H1 (cell line): Measurements from ENCODE around the gene MYOCOS. TPM values are rescaled to one million over a fixed set of nuclear protein-coding genes. Genes with fewer than 3 reads are reported as not detected.

Source experiments
- CTCF ChIA-PET: fragments of 300-600 bp; sonication (Branson Sonifier 250); formaldehyde crosslinking; loops from one replicate; lab custom pipeline; 2021; ENCODE audit not compliant: partially characterized antibody; lab: Charles Lee
- POLR2A ChIA-PET: fragments of 300-600 bp; sonication (Branson Sonifier 250); formaldehyde crosslinking; loops from one replicate; lab custom pipeline; 2021; ENCODE audit warnings: inconsistent platforms; ENCODE audit not compliant: partially characterized antibody; lab: Charles Lee
- DNase-seq, 2 experiments: peaks; one replicate each; pipeline versions ENCODE4 v3.0.0 to v3.0.0-alpha.2; 2010 to 2022; ENCODE audit warnings: low spot score in 2 of 2, low read depth in 1 of 2, mixed read lengths in 1 of 2
- FAIRE-seq: peaks from 2 replicates; lab custom pipeline; 2011; peaks lifted over from hg19 to GRCh38; lab: Jason Lieb, UNC
- H2AFZ ChIP-seq: 2 replicates; pipeline ENCODE4 v1.8.1; 2012; ENCODE audit warnings: low read length, inconsistent platforms
- H2AK5ac ChIP-seq: 2 replicates; pipeline ENCODE4 v1.6.1; 2013; ENCODE audit warnings: low read depth, low read length
- H2BK120ac ChIP-seq: replicated peaks from 2 replicates; pipeline ENCODE3; 2013; ENCODE audit warnings: low read depth, low read length, inconsistent platforms
- H2BK12ac ChIP-seq: 2 replicates; pipeline ENCODE4 v1.6.1; 2013; ENCODE audit warnings: low read depth, low read length
- H2BK15ac ChIP-seq: 2 replicates; pipeline ENCODE4 v1.6.1; 2013; ENCODE audit warnings: low read length
- H2BK20ac ChIP-seq: 2 replicates; pipeline ENCODE4 v1.6.1; 2013; ENCODE audit warnings: low read length
- H2BK5ac ChIP-seq: 2 replicates; pipeline ENCODE4 v1.6.1; 2013; ENCODE audit warnings: low read depth, low read length
- H3K14ac ChIP-seq: 2 replicates; pipeline ENCODE4 v1.6.1; 2013; ENCODE audit warnings: inconsistent platforms; ENCODE audit not compliant: insufficient read length
- H3K18ac ChIP-seq: 2 replicates; pipeline ENCODE4 v1.6.1; 2013; ENCODE audit warnings: low read length; ENCODE audit errors: extremely low read depth
- H3K23ac ChIP-seq: 2 replicates; pipeline ENCODE4 v1.6.1; 2013; ENCODE audit warnings: inconsistent platforms; ENCODE audit not compliant: insufficient read length
- H3K23me2 ChIP-seq: 2 replicates; pipeline ENCODE4 v1.6.1; 2013; ENCODE audit warnings: low read depth, low read length
- H3K27ac ChIP-seq: 2 replicates; pipeline ENCODE4 v1.6.1; 2011; ENCODE audit warnings: low read depth, low read length, inconsistent platforms
- H3K27me3 ChIP-seq, 4 experiments: replicated peaks in 1 of 4; 1 replicate in 1 of 4; 2 replicates in 3 of 4; pipeline versions ENCODE4 v1.6.1 to v1.8.1; 2011 to 2013; ENCODE audit warnings: low read length in 3 of 4, mild to moderate bottlenecking in 3 of 4, inconsistent platforms in 2 of 4, mixed read lengths in 2 of 4, moderate library complexity in 1 of 4; ENCODE audit not compliant: control insufficient read depth in 3 of 4, insufficient read depth in 3 of 4; ENCODE audit errors: extremely low read depth in 1 of 4
- H3K36me3 ChIP-seq, 4 experiments: 2 replicates each; pipeline versions ENCODE4 v1.6.1 to v1.8.1; 2011 to 2013; ENCODE audit warnings: mild to moderate bottlenecking in 4 of 4, low read length in 3 of 4, moderate library complexity in 2 of 4, control low read depth in 1 of 4, inconsistent platforms in 1 of 4; ENCODE audit not compliant: insufficient read depth in 4 of 4, control insufficient read depth in 2 of 4
- H3K4ac ChIP-seq: replicated peaks from 2 replicates; pipeline ENCODE3; 2013; ENCODE audit warnings: low read length, low read depth, mixed read lengths, inconsistent platforms; ENCODE audit not compliant: insufficient read length
- H3K4me1 ChIP-seq, 4 experiments: replicated peaks in 1 of 4; 1 replicate in 1 of 4; 2 replicates in 3 of 4; pipeline versions ENCODE4 v1.6.1 to v1.8.1; 2011 to 2013; ENCODE audit warnings: low read length in 3 of 4, inconsistent platforms in 2 of 4, mixed read lengths in 1 of 4; ENCODE audit not compliant: insufficient read depth in 4 of 4, control insufficient read depth in 3 of 4
- H3K4me2 ChIP-seq, 2 experiments: 2 replicates each; pipeline versions ENCODE4 v1.6.1 to v1.8.1; 2011 to 2013; ENCODE audit warnings: low read depth in 2 of 2, low read length in 2 of 2, control low read depth in 1 of 2, inconsistent platforms in 1 of 2, mild to moderate bottlenecking in 1 of 2; ENCODE audit not compliant: insufficient read depth in 1 of 2
- H3K4me3 ChIP-seq, 4 experiments: fragments of 200-600, 300-600 bp in 1 of 4; sonication (generic), shearing (Covaris generic), sonication (Bioruptor Twin) in 1 of 4; 2 replicates each; pipeline versions ENCODE4 v1.5.1 to v1.8.1; 2011 to 2016; ENCODE audit warnings: low read length in 4 of 4, low read depth in 3 of 4, control low read depth in 2 of 4, inconsistent platforms in 2 of 4, mild to moderate bottlenecking in 2 of 4, mixed read lengths in 1 of 4, moderate library complexity in 1 of 4; ENCODE audit not compliant: insufficient read depth in 2 of 4; ENCODE audit errors: extremely low read depth in 1 of 4
- H3K56ac ChIP-seq: replicated peaks from 2 replicates; pipeline ENCODE3; 2013; ENCODE audit warnings: low read depth, mild to moderate bottlenecking, mixed read lengths, low read length, inconsistent platforms; ENCODE audit not compliant: insufficient read length
- H3K79me1 ChIP-seq: 2 replicates; pipeline ENCODE4 v1.6.1; 2013; ENCODE audit warnings: low read depth, low read length, control low read depth
- H3K79me2 ChIP-seq, 2 experiments: 2 replicates each; pipeline versions ENCODE4 v1.6.1 to v1.8.1; 2012 to 2013; ENCODE audit warnings: low read length in 2 of 2, mild to moderate bottlenecking in 2 of 2, inconsistent platforms in 1 of 2; ENCODE audit not compliant: insufficient read depth in 2 of 2, control insufficient read depth in 1 of 2
- H3K9ac ChIP-seq, 4 experiments: replicated peaks in 1 of 4; 1 replicate in 1 of 4; 2 replicates in 3 of 4; pipeline versions ENCODE4 v1.6.1 to v1.8.1; 2011 to 2013; ENCODE audit warnings: low read depth in 3 of 4, low read length in 3 of 4, control low read depth in 2 of 4, mild to moderate bottlenecking in 2 of 4, moderate library complexity in 2 of 4, inconsistent platforms in 1 of 4; ENCODE audit errors: extremely low read depth in 1 of 4
- H3K9me3 ChIP-seq, 2 experiments: 2 replicates each; pipeline versions ENCODE4 v1.6.1 to v1.8.1; 2012 to 2013; ENCODE audit warnings: mild to moderate bottlenecking in 2 of 2, moderate library complexity in 2 of 2, control low read depth in 1 of 2, inconsistent platforms in 1 of 2, low read depth in 1 of 2, low read length in 1 of 2, mixed read lengths in 1 of 2; ENCODE audit not compliant: insufficient read depth in 2 of 2
- H4K20me1 ChIP-seq, 2 experiments: replicated peaks in 1 of 2; 2 replicates each; pipeline versions ENCODE3 to v1.8.1; 2011 to 2013; ENCODE audit warnings: inconsistent platforms in 2 of 2, low read length in 2 of 2, mild to moderate bottlenecking in 1 of 2; ENCODE audit not compliant: insufficient read depth in 2 of 2, control insufficient read depth in 1 of 2
- H4K5ac ChIP-seq: 2 replicates; pipeline ENCODE4 v1.6.1; 2013; ENCODE audit warnings: low read length, low read depth, mixed read lengths, inconsistent platforms; ENCODE audit not compliant: insufficient read length
- H4K8ac ChIP-seq: 2 replicates; pipeline ENCODE4 v1.8.0; 2013; ENCODE audit warnings: mild to moderate bottlenecking, moderate library complexity, low read length, inconsistent platforms; ENCODE audit not compliant: insufficient read depth; ENCODE audit errors: extremely low read depth
- H4K91ac ChIP-seq: replicated peaks from 2 replicates; pipeline ENCODE3; 2013; ENCODE audit warnings: low read length, mixed read lengths, inconsistent platforms; ENCODE audit not compliant: insufficient read length
- EGR1 ChIP-seq: IDR thresholded peaks from 2 replicates; pipeline ENCODE4 v1.6.1; 2011; ENCODE audit warnings: low read depth, low read length, borderline replicate concordance
- FOSL1 ChIP-seq: IDR thresholded peaks from 2 replicates; pipeline ENCODE4 v1.6.1; 2011; ENCODE audit warnings: mild to moderate bottlenecking, low read depth, low read length, moderate library complexity; ENCODE audit not compliant: insufficient read depth
- RBBP5 ChIP-seq: IDR thresholded peaks from 2 replicates; pipeline ENCODE4 v1.7.1; 2012; ENCODE audit warnings: low read depth, mild to moderate bottlenecking, inconsistent platforms, low read length, moderate library complexity, borderline replicate concordance
- TAF1 ChIP-seq: IDR thresholded peaks from 2 replicates; pipeline ENCODE4 v1.6.1; 2011; ENCODE audit warnings: mild to moderate bottlenecking, low read depth, low read length
- TEAD4 ChIP-seq: IDR thresholded peaks from 2 replicates; pipeline ENCODE4 v1.6.1; 2012; ENCODE audit warnings: low read depth, low read length, inconsistent platforms, mixed read lengths
- WGBS, 2 experiments: shearing (Covaris generic) in 1 of 2; methylation state at CpG; one replicate each; pipeline versions ENCODE4 v1.1.6 to v1.1.7; 2013 to 2015; ENCODE audit warnings: low lambda C conversion rate in 2 of 2, mixed read lengths in 2 of 2, inconsistent platforms in 1 of 2, low coverage in 1 of 2, missing lambda C conversion rate in 1 of 2; ENCODE audit not compliant: insufficient replicate concordance in 2 of 2, insufficient coverage in 1 of 2, insufficient read length in 1 of 2; ENCODE audit errors: extremely low coverage in 1 of 2, missing lambda C conversion rate in 1 of 2; 5-methylcytosine and 5-hydroxymethylcytosine counted together
- polyA plus RNA-seq, 7 experiments: library from polyadenylated mRNA; depleted of rRNA in 3 of 7; stranded (reverse) in 5 of 7; unstranded in 2 of 7; fragments of >200 nt in 5 of 7; fragments of 200-250 nt in 2 of 7; gene quantifications; 1 replicate in 5 of 7; 2 replicates in 1 of 7; 4 replicates in 1 of 7; pipeline versions ENCODE4 v1.2.1 to v1.2.3, GENCODE V29; 2011 to 2013; ENCODE audit warnings: missing spikeins in 2 of 7, mixed read lengths in 2 of 7
- total RNA-seq: library from RNA; stranded (reverse); fragmentation: NEBNext Ultra II Directional; extraction: Animal tissue kit (Norgen Biotek cat#: 25700); gene quantifications from 2 replicates; pipeline ENCODE4 v1.2.1, GENCODE V29; 2021

MYOCOS gene
- total and polyA plus RNA-seq, 2 of the 8 experiments (the other 6 are each of a cell fraction or from before 2014, with no cell fraction given) = not detected

- no peaks in the 10 kb centered on the region for H4K20me1 ChIP-seq
- no peak for FAIRE-seq
- no peaks in the 10 kb centered on the region for H3K23me2 ChIP-seq
- no peak overlapping the region for H3K23ac ChIP-seq
- no peak overlapping the region for H2BK5ac ChIP-seq
- H3K4me3 ChIP-seq = no peak overlapping the region
- H3K18ac ChIP-seq = no peak overlapping the region
- no peak overlapping the region for H3K4ac ChIP-seq
- no peak overlapping the region for H4K8ac ChIP-seq
- ChIA-PET CTCF (interaction anchor here (1.3 to 9.7 kb wide), 3 partner anchors 11 to 87 kb away, joined by 3 to 143 read pairs (median 61); no protein-coding TSS in a partner anchor), POLR2A (interaction anchor here (1.4 to 1.9 kb wide), 3 partner anchors 9 to 168 kb away, joined by 4 to 7 read pairs (median 4); partner anchors contain the start of genes PRRC2C and VAMP4)
- H3K4me1 ChIP-seq = peaks cover 0 to 5% (median 0%) of the 10 kb centered on the region in 4 experiments; a peak in 1 of 7 replicates
- H3K4me2 ChIP-seq = no peak overlapping the region
- H3K79me2 ChIP-seq = no peaks in the 10 kb centered on the region
- no peak overlapping the region for H4K5ac ChIP-seq
- no peak overlapping the region for H2BK20ac ChIP-seq
- 93% methylated on average over 1 of the region's 1 CpG; no CpG with 5 or more reads in 1 of the 2 experiments for WGBS, 2 experiments
- H3K27me3 ChIP-seq = no peaks in the 10 kb centered on the region
- H3K79me1 ChIP-seq = no peaks in the 10 kb centered on the region
- no peak overlapping the region for H3K56ac ChIP-seq
- no peaks in the 10 kb centered on the region for H3K9me3 ChIP-seq
- no peak overlapping the region for H3K27ac ChIP-seq
- no peak overlapping the region for H2AK5ac ChIP-seq
- H2AFZ ChIP-seq = no peak overlapping the region
- no peak for DNase-seq
- H2BK12ac ChIP-seq = no peak overlapping the region
- H3K14ac ChIP-seq = no peak overlapping the region
- no peak overlapping the region for H4K91ac ChIP-seq
- H2BK120ac ChIP-seq = no peak overlapping the region
- H2BK15ac ChIP-seq = no peak overlapping the region
- no peak overlapping the region for H3K9ac ChIP-seq
- no peaks in the 10 kb centered on the region for H3K36me3 ChIP-seq
- no peak for TF ChIP-seq RBBP5
- TF ChIP-seq EGR1 = no peak
- no peak for TF ChIP-seq TAF1
- TF ChIP-seq TEAD4 = no peak
- TF ChIP-seq FOSL1 = no peak
Observed at GRCh38 chr1:171653796-171654195, 31.8 kb downstream of the MYOCOS start.
